GM18519 (cell line): Measurements from ENCODE around the gene GLMP.
A peak's percentile ranks its signal among the peaks of the same experiment; 100 is the strongest.
"Not testable (repeated sequence)": the region's sequence is repeated elsewhere in the genome, so short reads cannot be mapped to it uniquely, and the experiment has no call there.

Source experiments
- ATAC-seq: cut with Tn5 transposase; IDR thresholded peaks from one replicate; pipeline ENCODE4 v1.9.1; 2021; ENCODE audit warnings: mild to moderate bottlenecking, moderate library complexity; ENCODE audit not compliant: unreplicated experiment, low FRiP score

The GLMP gene, protein sequence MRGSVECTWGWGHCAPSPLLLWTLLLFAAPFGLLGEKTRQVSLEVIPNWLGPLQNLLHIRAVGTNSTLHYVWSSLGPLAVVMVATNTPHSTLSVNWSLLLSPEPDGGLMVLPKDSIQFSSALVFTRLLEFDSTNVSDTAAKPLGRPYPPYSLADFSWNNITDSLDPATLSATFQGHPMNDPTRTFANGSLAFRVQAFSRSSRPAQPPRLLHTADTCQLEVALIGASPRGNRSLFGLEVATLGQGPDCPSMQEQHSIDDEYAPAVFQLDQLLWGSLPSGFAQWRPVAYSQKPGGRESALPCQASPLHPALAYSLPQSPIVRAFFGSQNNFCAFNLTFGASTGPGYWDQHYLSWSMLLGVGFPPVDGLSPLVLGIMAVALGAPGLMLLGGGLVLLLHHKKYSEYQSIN

DNA sequence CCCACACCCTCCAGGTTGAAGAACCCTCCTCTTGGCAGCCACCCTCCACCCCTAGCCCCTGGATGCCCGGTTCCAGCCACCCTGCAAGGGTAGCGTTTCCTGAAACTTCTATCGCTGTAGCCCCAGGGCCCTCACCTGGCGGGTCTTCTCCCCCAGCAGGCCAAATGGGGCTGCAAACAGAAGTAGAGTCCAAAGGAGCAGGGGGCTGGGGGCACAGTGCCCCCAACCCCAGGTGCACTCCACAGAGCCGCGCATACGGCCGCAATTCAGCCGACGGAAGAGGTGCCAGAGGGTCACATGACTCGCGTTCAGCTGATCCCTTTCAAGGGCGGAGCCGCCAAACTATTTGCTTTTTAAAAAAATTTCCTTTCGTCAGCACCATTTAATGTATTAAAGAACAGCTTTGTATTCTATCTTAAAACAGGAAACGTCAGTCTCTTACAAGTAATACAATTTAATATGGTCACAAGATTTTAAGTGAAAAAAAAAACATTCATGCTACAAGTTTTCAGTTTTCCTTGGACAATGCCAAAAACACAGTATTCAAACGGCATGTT is at the start of gene GLMP:
GLMP (minus strand) TSS at position 289 of the 557 bp plus-strand sequence; CDS start at position 255, 34 bp downstream.
- ATAC-seq = no peak

DNA sequence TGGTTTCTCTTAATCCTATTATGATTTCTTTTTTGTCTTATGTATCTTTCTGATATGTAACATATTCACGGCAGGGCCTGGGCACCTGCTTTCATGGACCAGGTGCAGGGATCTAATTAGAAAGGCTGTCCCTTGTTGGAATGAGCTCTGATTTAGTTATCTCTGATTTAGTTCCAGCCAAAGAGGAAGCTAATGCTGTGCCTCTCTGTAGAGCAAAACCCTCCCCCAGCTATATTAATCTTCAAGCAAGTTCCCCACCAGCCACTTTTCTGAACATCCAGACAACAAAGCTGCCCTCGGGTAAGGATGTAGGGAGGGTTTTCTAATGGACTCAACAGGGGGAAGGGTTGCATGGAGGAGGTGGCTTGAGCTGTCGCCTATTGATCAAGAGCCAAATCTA is 48.9 kb upstream of the GLMP start:
- no peak for ATAC-seq

DNA sequence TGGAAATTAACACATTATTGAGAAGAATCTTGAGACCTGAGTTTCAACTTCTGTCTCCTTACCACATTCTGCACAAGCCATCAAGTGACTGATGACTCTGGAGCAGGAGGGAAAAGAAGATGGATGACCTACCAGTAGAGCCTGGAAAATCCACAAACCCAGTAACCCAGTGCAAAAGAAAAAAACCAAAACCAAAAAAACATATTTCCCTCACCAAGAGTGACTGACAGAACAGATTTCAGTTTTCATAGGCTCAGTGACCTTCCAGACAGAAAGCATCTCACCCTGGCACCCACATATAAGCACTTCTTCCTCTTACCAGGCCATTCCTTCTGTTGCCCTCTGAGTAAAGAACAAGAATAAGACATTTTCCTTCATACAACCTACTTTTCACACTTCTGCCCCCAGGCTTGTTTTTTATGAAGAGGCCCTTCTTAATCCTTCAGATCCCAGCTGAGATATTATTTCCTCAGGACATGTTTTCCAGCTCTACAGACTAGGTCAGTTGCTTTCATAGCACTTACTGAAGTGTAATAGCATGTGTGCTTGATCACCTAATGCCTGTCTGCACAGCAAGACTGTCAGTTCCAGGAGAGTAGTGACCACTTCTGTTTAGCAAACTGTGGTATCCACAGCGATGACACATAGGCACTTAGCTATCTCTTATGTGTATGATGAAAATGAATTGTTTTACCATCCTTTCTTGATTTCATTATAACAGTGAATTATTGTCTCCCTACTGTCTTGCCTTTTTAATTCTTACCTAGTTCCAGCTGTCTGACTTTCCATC is 46.9 kb upstream of the GLMP start:
- no peak for ATAC-seq

GRCh38 chr1:156338180-156338976 is 42.9 kb upstream of the GLMP start, which contains the start of the genes CCT3 and TSACC:
TSS of gene CCT3 (minus strand) at chr1:156338292. CDS start at chr1:156338184, 108 bp downstream.
TSS of gene TSACC (plus strand) at chr1:156338526. CDS start at chr1:156339758, 1,232 bp downstream.
- ATAC-seq = peak; percentile 72

GRCh38 chr1:156337888-156338179 is 42.4 kb upstream of the GLMP start:
- ATAC-seq = no peak

DNA sequence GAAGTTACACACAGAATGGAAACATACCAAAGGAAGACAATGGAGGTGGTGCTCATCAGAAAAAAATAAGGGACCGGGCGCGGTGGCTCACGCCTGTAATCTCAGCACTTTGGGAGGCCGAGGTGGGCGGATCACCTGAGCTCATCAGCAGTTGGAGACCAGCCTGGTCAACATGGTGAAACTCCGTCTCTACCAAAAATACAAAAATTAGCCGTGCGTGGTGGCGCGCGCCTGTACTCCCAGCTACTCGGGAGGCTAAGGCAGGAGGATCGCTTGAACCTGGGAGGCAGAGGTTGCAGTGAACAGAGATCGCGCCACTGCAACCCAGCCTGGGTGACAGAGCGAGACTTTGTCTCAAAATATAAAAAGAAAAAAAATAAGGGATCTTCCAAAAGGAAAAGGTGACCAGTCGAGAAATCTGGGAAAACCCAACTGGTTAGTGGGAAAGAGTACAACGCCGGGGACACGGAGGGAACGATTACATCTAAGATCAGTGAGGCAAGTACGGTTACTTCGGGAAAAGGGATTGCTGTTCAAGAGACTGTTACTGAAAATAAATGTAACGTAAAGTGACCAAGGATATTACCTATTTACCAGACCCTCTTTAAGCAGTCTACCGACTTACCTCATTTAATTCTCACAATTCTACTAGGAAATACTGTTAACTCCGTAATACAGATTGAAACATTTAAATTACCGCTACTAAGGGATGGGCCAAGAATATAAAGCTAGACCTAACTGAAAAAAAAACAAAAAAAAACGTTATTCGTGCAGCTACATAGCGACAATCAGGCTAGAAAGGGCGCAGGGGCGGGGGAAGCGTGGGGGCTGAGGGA is 41.8 kb upstream of the GLMP start:
- no peak for ATAC-seq

- ATAC-seq = no peak
Observed at GRCh38 chr1:156336242-156336641, 40.8 kb upstream of the GLMP start.

DNA sequence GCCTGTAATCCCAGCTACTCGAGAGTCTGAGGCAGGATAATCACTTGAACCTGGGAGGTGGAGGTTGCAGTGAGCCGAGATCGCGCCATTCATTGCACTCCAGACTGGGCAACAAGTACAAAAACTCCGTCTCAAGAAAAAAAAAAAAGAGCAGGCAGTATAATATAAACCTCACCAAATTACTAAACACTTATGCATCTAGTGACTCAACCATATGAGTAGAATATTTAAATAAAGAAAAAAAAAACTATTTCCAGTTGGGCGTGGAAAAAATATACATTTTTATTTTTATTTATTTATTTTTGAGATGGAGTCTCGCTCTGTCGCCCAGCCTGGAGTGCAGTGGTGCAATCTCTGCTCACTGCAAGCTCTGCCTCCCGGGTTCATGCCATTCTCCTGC is 27.7 kb upstream of the GLMP start:
- not testable (repeated sequence) for ATAC-seq

- no peak for ATAC-seq
Observed at GRCh38 chr1:156320560-156320959, 25.1 kb upstream of the GLMP start.

DNA sequence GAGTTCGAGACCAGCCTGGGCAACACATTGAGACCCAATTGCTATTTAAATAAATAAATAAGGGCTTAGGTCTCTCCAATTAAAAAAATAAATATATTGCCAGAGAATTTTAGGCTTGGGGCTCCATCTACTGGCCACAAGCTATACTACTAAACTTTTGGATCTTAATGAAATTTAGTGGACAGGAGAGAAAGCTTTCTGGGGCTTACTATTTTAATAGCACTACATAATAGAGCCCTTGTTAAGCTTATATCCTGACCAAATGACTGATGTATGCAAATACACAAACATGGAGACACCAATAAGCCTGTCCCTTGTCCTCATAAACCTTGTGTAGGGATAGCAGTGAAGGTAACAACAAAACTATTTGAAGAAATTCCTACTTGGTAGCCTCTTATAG is 24.2 kb upstream of the GLMP start:
- ATAC-seq = no peak

DNA sequence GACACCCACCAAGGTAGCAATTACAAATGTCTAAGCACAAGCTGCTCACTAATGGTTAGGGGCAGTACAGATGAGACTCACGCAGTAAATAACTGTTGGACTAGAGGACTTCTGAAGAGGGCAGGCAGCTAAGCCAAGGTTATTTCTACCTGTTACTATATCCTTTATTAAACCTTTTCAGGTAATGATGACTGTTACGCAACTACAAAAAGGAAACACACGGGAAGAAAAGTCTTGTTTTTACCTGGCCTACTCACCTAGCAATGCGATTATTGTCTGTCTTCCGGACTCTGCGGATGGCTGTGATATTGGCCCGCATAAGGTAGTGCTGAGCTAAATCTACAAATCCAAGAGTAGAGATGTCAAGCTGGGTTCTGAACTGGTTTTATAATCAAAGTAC is 21.4 kb upstream of the GLMP start:
- ATAC-seq = no peak

DNA sequence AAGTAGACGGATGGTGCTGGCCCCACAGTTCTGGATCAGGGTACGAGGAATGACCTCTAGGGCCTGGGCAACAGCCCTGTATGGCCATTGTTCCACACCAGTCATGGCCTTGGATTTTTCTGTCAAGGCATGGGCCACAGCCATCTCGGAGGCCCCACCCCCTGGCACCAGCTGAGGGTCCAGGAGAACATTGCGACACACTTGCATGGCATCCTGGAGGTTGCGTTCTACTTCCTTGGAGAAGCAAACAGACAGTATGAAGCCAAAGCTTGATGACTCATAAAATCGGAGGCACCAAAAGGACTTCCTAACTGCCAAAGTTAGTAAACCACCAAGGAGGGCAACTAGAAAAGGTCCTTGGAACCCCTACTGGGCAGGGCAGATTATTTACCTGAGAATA is 15.5 kb upstream of the GLMP start:
- ATAC-seq = no peak

DNA sequence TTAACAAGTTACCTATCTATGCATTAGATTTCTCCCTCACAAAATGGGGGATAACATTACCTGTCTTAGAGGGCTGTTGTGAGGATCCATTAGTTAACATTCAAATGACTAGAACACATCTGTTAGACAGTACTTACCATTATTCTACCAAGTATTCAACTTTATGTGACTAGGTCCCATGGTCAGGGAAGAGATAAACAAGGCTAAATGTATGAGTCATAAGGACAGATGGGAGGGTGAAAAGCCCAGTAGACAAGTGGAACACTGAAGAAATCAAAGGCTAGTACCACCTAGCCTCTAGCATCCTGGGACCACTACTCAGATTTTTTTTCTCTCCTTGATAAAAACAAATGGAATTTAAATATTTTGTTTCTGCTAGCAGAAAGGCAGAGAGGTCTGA is 12.6 kb upstream of the GLMP start:
- ATAC-seq = no peak

DNA sequence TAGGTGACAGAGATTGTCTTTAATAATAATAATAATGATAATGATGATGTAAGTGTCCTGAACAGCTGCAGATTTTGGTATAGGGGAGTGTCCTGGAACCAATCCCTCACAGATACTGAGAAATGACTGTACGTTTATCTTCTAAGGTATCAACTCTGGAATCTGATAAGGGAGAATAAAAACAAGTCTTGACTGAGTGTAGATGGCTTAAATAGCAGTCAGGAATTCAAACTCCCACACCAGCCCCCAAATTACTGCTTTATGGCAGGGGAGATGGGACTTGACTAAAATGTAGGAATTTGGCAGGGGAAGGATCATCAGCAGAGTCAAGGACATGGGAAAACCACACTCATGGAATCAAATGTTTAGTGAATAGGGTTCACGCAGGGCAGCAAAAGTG is 9.7 kb upstream of the GLMP start:
- no peak for ATAC-seq

- ATAC-seq = no peak
Observed at GRCh38 chr1:156303241-156303640, 7.8 kb upstream of the GLMP start.

GRCh38 chr1:156298852-156299357 is 3.4 kb upstream of the GLMP start, which contains the start of gene VHLL:
TSS of gene VHLL (minus strand) at chr1:156299307. CDS start at chr1:156299189, 118 bp downstream.
- ATAC-seq = no peak

GRCh38 chr1:156293895-156294294 is 1.6 kb downstream of the GLMP start:
- no peak for ATAC-seq

- no peak for ATAC-seq
Observed at GRCh38 chr1:156293098-156293434, 2.4 kb downstream of the GLMP start.

DNA sequence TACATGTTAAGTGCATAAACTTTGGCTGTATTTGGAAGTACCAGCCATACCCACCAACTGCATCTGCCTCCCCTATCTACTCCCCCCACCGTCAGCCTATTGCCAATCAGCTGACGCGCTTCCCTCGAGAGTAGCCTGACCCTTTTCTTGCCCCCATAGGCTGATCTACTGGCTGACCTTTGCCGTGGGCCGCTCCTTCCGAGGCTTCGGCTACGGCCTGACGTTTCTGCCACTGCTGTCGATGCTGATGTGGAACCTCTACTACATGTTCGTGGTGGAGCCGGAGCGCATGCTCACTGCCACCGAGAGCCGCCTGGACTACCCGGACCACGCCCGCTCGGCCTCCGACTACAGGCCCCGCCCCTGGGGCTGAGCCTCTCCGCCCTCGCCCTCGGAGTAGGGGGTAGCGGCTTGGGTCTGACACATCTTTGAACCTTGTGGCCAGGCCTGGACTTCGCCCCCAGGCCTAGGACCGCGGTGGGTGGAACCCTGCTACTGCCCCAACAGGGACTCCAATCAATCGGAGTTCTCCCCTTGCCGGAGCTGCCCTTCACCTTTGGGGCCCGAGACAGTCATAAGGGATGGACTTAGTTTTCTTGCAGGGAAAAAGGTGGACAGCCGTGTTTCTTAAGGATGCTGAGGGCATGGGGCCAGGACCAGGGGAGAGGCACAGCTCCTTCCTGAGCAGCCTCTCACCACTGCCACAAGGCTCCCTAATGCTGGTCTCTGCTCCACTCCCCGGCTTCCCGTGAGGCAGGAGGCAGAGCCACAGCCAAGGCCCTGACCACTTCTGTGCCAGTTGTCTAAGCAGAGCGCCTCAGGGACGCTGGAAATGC is 4.0 kb downstream of the GLMP start:
- ATAC-seq = no peak
